Nephron progenitor cell (in vitro differentiated cells): ENCODE results near the gene ZNF18.
"Not testable (repeated sequence)": the region's sequence is repeated elsewhere in the genome, so short reads cannot be mapped to it uniquely, and the experiment has no call there.

Experiments used
- DNase-seq: peaks from one replicate; pipeline ENCODE4 v3.0.0; 2021
- H3K27ac Mint-ChIP-seq: 2 replicates; pipeline ENCODE4 v1.8.0; 2021; ENCODE audit warnings: mild to moderate bottlenecking, moderate library complexity, mixed read lengths
- H3K27me3 Mint-ChIP-seq: 2 replicates; pipeline ENCODE4 v1.8.0; 2021; ENCODE audit warnings: mild to moderate bottlenecking, low read depth, mixed read lengths; ENCODE audit not compliant: poor library complexity
- H3K36me3 Mint-ChIP-seq: 2 replicates; pipeline ENCODE4 v1.8.0; 2021; ENCODE audit warnings: low read depth, mixed read lengths
- H3K4me1 Mint-ChIP-seq: 2 replicates; pipeline ENCODE4 v1.8.0; 2021; ENCODE audit warnings: mixed read lengths
- H3K4me3 Mint-ChIP-seq: 2 replicates; pipeline ENCODE4 v1.8.0; 2021; ENCODE audit warnings: mild to moderate bottlenecking, moderate library complexity, mixed read lengths
- H3K9me3 Mint-ChIP-seq: 2 replicates; pipeline ENCODE4 v1.8.0; 2021; ENCODE audit warnings: mild to moderate bottlenecking, moderate library complexity, mixed read lengths
- TF ChIP-seq, protein P1 (sequence below): fragments of 200-600 bp; sonication (generic); IDR thresholded peaks from 2 replicates; pipeline ENCODE4 v1.5.0; 2021; ENCODE audit warnings: antibody characterized with exemption

ZNF18 gene

GRCh38 chr17:11981862-11982261 lies 15.4 kb downstream of the ZNF18 start:
- Mint-ChIP-seq H3K4me1 (no peaks in the 10 kb centered on the region), H3K4me3 (no peak overlapping the region), H3K27me3 (no peaks in the 10 kb centered on the region), H3K36me3 (peaks cover 59% of the 10 kb centered on the region), H3K9me3 (no peaks in the 10 kb centered on the region), H3K27ac (no peak overlapping the region)
- DNase-seq = no peak
- TF ChIP-seq, protein P1, sequence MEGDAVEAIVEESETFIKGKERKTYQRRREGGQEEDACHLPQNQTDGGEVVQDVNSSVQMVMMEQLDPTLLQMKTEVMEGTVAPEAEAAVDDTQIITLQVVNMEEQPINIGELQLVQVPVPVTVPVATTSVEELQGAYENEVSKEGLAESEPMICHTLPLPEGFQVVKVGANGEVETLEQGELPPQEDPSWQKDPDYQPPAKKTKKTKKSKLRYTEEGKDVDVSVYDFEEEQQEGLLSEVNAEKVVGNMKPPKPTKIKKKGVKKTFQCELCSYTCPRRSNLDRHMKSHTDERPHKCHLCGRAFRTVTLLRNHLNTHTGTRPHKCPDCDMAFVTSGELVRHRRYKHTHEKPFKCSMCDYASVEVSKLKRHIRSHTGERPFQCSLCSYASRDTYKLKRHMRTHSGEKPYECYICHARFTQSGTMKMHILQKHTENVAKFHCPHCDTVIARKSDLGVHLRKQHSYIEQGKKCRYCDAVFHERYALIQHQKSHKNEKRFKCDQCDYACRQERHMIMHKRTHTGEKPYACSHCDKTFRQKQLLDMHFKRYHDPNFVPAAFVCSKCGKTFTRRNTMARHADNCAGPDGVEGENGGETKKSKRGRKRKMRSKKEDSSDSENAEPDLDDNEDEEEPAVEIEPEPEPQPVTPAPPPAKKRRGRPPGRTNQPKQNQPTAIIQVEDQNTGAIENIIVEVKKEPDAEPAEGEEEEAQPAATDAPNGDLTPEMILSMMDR = no peak

DNA sequence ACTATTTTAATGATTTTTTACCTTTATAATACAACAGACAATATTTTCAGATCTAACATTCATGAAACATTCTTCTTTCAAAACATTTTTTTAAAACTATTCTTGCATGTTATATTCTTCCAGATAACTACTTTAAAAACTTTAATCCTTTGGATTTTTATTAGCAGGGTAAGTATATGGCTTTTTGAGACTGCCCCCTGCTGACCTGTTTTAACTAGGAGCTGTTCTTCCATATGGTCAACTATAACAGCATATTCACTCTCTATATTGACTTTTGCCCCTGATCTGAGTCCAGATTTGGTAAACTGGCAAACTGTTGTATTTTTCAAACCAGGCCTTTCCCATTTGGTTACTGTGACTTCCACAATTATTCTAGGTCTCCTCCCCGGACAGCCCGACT lies 16.5 kb downstream of the ZNF18 start:
- Mint-ChIP-seq H3K27me3 (no peaks in the 10 kb centered on the region), H3K9me3 (no peaks in the 10 kb centered on the region), H3K36me3 (peaks cover 61% of the 10 kb centered on the region), H3K4me1 (peaks cover 4% of the 10 kb centered on the region), H3K4me3 (no peak overlapping the region), H3K27ac (no peak overlapping the region)
- no peak for DNase-seq
- TF ChIP-seq, protein P1 = no peak

DNA sequence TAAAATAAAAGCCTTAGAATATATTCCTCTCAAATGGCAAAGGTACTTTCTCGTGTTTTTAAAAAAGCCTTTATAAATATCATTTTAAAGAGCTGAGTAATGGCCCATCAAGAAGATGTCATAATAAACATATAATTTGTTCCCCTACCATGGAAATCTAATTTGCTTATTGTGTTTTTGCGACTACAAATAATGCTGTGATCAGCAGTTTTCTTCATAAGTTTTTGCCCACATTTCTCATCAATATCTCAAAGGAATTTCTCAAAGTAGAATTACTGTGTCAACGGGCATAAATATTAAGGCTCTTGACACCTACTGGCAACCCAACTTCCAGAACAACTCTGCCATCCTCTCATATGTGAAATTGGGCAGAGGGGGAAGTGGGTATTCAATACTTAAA lies 17.5 kb downstream of the ZNF18 start:
- peaks cover 5% of the 10 kb centered on the region for H3K4me1 Mint-ChIP-seq
- H3K4me3 Mint-ChIP-seq = no peak overlapping the region
- TF ChIP-seq, protein P1 = no peak
- no peak for DNase-seq
- H3K27ac Mint-ChIP-seq = no peak overlapping the region
- H3K9me3 Mint-ChIP-seq = no peaks in the 10 kb centered on the region
- peaks cover 61% of the 10 kb centered on the region for H3K36me3 Mint-ChIP-seq
- H3K27me3 Mint-ChIP-seq = no peaks in the 10 kb centered on the region

DNA sequence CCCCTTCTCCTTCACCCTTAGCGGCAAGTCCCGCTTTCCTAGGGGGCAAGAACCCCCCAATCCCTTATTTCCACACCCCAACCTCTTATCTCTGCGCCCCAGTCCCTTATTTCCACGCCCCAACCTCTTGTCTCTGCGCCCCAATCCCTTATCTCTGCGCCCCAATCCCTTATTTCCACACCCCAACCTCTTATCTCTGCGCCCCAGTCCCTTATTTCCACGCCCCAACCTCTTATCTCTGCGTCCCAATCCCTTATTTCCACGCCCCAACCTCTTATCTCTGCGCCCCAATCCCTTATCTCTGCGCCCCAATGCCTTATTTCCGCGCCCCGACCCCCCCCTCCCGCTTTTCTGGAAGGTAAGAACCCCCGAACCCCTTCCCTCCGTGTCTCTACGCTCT lies 24.5 kb downstream of the ZNF18 start:
- H3K4me3 Mint-ChIP-seq, H3K9me3 Mint-ChIP-seq, H3K27ac Mint-ChIP-seq, H3K27me3 Mint-ChIP-seq, DNase-seq: not testable (repeated sequence)
- Mint-ChIP-seq H3K36me3 (peaks cover 24% of the 10 kb centered on the region), H3K4me1 (peaks cover 21% of the 10 kb centered on the region)

- H3K27ac Mint-ChIP-seq = no peak overlapping the region
- H3K4me1 Mint-ChIP-seq = peaks cover 15% of the 10 kb centered on the region
- DNase-seq = no peak
- H3K36me3 Mint-ChIP-seq = peaks cover 39% of the 10 kb centered on the region
- H3K9me3 Mint-ChIP-seq = peaks cover 37% of the 10 kb centered on the region
- H3K4me3 Mint-ChIP-seq = no peak overlapping the region
- H3K27me3 Mint-ChIP-seq = peaks cover 3% of the 10 kb centered on the region
- TF ChIP-seq, protein P1 = no peak
Observed at GRCh38 chr17:11969565-11969964, 27.7 kb downstream of the ZNF18 start.

DNA sequence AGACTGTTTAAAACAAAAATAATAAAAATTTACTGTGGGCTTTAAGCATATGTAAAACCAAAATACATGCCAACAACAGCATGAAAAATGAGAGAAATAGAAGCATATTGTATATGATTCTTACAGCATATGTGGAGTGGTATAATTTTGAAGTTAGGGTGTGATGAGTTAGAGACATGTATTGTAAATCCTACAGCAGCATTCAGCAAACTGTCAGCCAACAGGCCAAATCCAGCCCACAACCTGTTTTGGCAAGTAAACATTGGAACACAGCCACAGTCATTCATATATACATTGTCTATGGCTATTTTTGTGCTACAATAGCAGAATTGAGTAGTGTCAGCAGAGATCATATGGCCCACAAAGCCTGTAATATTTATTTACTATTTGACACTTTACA lies 42.3 kb downstream of the ZNF18 start:
- Mint-ChIP-seq H3K27ac (no peak overlapping the region), H3K36me3 (peaks cover 22% of the 10 kb centered on the region), H3K9me3 (peaks cover 35% of the 10 kb centered on the region), H3K4me1 (no peaks in the 10 kb centered on the region), H3K4me3 (no peak overlapping the region), H3K27me3 (no peaks in the 10 kb centered on the region)
- DNase-seq = no peak
- TF ChIP-seq, protein P1 = no peak
